Keratinocyte (primary cell): ENCODE measurements around the gene KLK4. TPM values are rescaled to one million over a fixed set of nuclear protein-coding genes. Genes with fewer than 3 reads are reported as not detected.
A peak's percentile ranks its signal among the peaks of the same experiment; 100 is the strongest.

Experiments used
- DNase-seq: peaks from one replicate; pipeline ENCODE4 v3.0.0-alpha.2; 2011; ENCODE audit warnings: low read depth, missing footprints, low spot score
- FAIRE-seq: peaks from 2 replicates; lab custom pipeline; 2011; peaks lifted over from hg19 to GRCh38; lab: Jason Lieb, UNC
- H2AFZ ChIP-seq: 2 replicates; pipeline ENCODE4 v1.6.0; 2012; ENCODE audit warnings: low read length, control low read depth, inconsistent platforms; ENCODE audit not compliant: control insufficient read depth
- H3K27ac ChIP-seq: 2 replicates; pipeline ENCODE4 v1.5.1; 2011; ENCODE audit warnings: low read length; ENCODE audit not compliant: control insufficient read depth, insufficient read depth
- H3K27me3 ChIP-seq: 3 replicates; pipeline ENCODE4 v1.6.0; 2011; ENCODE audit warnings: low read length; ENCODE audit not compliant: control insufficient read depth, insufficient read depth; ENCODE audit errors: extremely low read depth
- H3K36me3 ChIP-seq, 2 experiments: 2 replicates in 1 of 2; 3 replicates in 1 of 2; pipeline ENCODE4 v1.5.1; 2011; ENCODE audit warnings: low read length in 2 of 2, mild to moderate bottlenecking in 1 of 2; ENCODE audit not compliant: control insufficient read depth in 2 of 2, insufficient read depth in 2 of 2; ENCODE audit errors: extremely low read depth in 1 of 2
- H3K4me1 ChIP-seq: 3 replicates; pipeline ENCODE4 v1.5.1; 2011; ENCODE audit warnings: low read length; ENCODE audit not compliant: control insufficient read depth, insufficient read depth; ENCODE audit errors: extremely low read depth
- H3K4me2 ChIP-seq: 3 replicates; pipeline ENCODE4 v1.6.0; 2011; ENCODE audit warnings: low read depth, low read length; ENCODE audit not compliant: control insufficient read depth, insufficient read depth; ENCODE audit errors: extremely low read depth
- H3K4me3 ChIP-seq, 3 experiments: fragments of 200-600 bp in 1 of 3; sonication (generic) in 1 of 3; 2 replicates in 2 of 3; 3 replicates in 1 of 3; pipeline ENCODE4 v1.5.1; 2011 to 2016; ENCODE audit warnings: low read length in 3 of 3, mild to moderate bottlenecking in 3 of 3, control low read depth in 2 of 3, inconsistent platforms in 1 of 3, low read depth in 1 of 3, mixed read lengths in 1 of 3, mixed run types in 1 of 3, moderate library complexity in 1 of 3; ENCODE audit not compliant: control insufficient read depth in 2 of 3, insufficient read depth in 2 of 3; ENCODE audit errors: extremely low read depth in 1 of 3
- H3K79me2 ChIP-seq: 2 replicates; pipeline ENCODE4 v1.6.0; 2012; ENCODE audit warnings: low read length; ENCODE audit not compliant: control insufficient read depth, insufficient read depth
- H3K9ac ChIP-seq: 3 replicates; pipeline ENCODE4 v1.6.0; 2011; ENCODE audit warnings: low read length; ENCODE audit not compliant: control insufficient read depth, insufficient read depth; ENCODE audit errors: extremely low read depth
- H3K9me1 ChIP-seq: 3 replicates; pipeline ENCODE4 v1.6.0; 2011; ENCODE audit warnings: low read length; ENCODE audit not compliant: control insufficient read depth, insufficient read depth; ENCODE audit errors: extremely low read depth
- H3K9me3 ChIP-seq: 2 replicates; pipeline ENCODE4 v1.5.1; 2012; ENCODE audit warnings: low read depth, low read length; ENCODE audit not compliant: control insufficient read depth
- H4K20me1 ChIP-seq: 3 replicates; pipeline ENCODE4 v1.6.0; 2011; ENCODE audit warnings: low read length; ENCODE audit not compliant: control insufficient read depth, insufficient read depth; ENCODE audit errors: extremely low read depth
- EZH2 ChIP-seq: IDR thresholded peaks from one replicate; pipeline ENCODE4 v1.6.1; 2012; ENCODE audit warnings: inconsistent platforms, mild to moderate bottlenecking, low read length, moderate library complexity
- dilution Hi-C: fragments of 300-500 bp; cut with MboI; formaldehyde crosslinking; loops from one replicate; pipeline ENCODE4 v1.7.0; 2020; ENCODE audit warnings: low sequenced_read_pairs; ENCODE audit not compliant: extremely low pct_ligation_motif_present
- polyA plus RNA-seq, 5 experiments: library from polyadenylated mRNA; depleted of rRNA in 3 of 5; stranded (reverse) in 3 of 5; stranded (forward) in 1 of 5; unstranded in 1 of 5; fragments of >200 nt; gene quantifications; 1 replicate in 1 of 5; 2 replicates in 3 of 5; 3 replicates in 1 of 5; pipeline versions ENCODE4 v1.2.1 to v1.2.3, GENCODE V29; 2011 to 2012; ENCODE audit warnings: missing spikeins in 2 of 5, low read depth in 1 of 5, low replicate concordance in 1 of 5
- TF ChIP-seq, protein P1 (sequence below), 3 experiments: IDR thresholded peaks in 1 of 3; conservative IDR thresholded peaks in 1 of 3; optimal IDR thresholded peaks in 1 of 3; 2 replicates in 2 of 3; 3 replicates in 1 of 3; pipeline versions ENCODE3 to v1.5.1; 2011; ENCODE audit warnings: low read length in 3 of 3, mild to moderate bottlenecking in 3 of 3, moderate library complexity in 2 of 3, control low read depth in 1 of 3, inconsistent platforms in 1 of 3; ENCODE audit not compliant: insufficient read depth in 2 of 3; ENCODE audit errors: extremely low read depth in 1 of 3

KLK4 gene
- polyA plus RNA-seq, 1 donor (not counting 4 experiments of a cell fraction or from before 2014, with no cell fraction given), result not detected

DNA sequence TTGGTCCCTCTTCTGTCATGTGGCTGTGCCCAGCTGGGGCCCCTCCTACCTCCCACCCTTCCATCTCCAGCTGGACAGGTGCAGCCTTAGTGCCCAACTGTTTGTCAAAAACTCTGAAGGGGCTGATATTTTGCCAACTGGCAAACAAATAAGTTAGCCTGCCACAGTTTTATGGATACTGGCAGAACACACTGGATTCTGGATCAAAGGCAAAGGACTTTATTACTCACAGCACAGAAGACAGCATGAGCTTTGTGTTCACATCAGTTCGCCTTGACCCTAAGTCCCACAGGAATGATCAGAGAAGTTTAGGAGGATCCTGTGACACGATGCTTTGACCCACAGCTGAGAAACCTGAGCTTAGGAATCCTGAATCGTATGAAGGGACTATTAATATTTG is 21.6 kb downstream of the KLK4 start:
- Histone ChIP-seq H3K9me1 (no peaks in the 10 kb centered on the region), H4K20me1 (no peaks in the 10 kb centered on the region), H3K36me3 (no peaks in the 10 kb centered on the region), H3K4me1 (no peaks in the 10 kb centered on the region), H3K9me3 (no peaks in the 10 kb centered on the region), H3K79me2 (no peaks in the 10 kb centered on the region), H3K27me3 (peaks cover 20% of the 10 kb centered on the region), H3K4me2 (no peak overlapping the region), H3K4me3 (no peak overlapping the region), H3K9ac (no peak overlapping the region), H2AFZ (no peak overlapping the region), H3K27ac (no peak overlapping the region)
- DNase-seq (no peak), FAIRE-seq (no peak)
- TF ChIP-seq, protein P1, sequence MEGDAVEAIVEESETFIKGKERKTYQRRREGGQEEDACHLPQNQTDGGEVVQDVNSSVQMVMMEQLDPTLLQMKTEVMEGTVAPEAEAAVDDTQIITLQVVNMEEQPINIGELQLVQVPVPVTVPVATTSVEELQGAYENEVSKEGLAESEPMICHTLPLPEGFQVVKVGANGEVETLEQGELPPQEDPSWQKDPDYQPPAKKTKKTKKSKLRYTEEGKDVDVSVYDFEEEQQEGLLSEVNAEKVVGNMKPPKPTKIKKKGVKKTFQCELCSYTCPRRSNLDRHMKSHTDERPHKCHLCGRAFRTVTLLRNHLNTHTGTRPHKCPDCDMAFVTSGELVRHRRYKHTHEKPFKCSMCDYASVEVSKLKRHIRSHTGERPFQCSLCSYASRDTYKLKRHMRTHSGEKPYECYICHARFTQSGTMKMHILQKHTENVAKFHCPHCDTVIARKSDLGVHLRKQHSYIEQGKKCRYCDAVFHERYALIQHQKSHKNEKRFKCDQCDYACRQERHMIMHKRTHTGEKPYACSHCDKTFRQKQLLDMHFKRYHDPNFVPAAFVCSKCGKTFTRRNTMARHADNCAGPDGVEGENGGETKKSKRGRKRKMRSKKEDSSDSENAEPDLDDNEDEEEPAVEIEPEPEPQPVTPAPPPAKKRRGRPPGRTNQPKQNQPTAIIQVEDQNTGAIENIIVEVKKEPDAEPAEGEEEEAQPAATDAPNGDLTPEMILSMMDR (optimal IDR thresholded peaks at IDR 0.05 in 1 of 3, IDR thresholded peaks at IDR 0.05 in 1 of 3, conservative IDR thresholded peaks at IDR 0.05 in 1 of 3; ENCODE audit: extremely low read depth in 1 of 3, insufficient read depth in 2 of 3, low read length in 3 of 3), result no peak
- no peak for TF ChIP-seq EZH2
- dilution Hi-C loops, result no loop called here

- Histone ChIP-seq H3K27ac (no peak overlapping the region), H3K27me3 (peaks cover 8% of the 10 kb centered on the region), H3K79me2 (no peaks in the 10 kb centered on the region), H3K36me3 (no peaks in the 10 kb centered on the region), H2AFZ (no peak overlapping the region), H3K9me3 (no peaks in the 10 kb centered on the region), H3K4me2 (no peak overlapping the region), H3K4me3 (no peak overlapping the region), H4K20me1 (no peaks in the 10 kb centered on the region), H3K4me1 (no peaks in the 10 kb centered on the region), H3K9me1 (no peaks in the 10 kb centered on the region), H3K9ac (no peak overlapping the region)
- DNase-seq (no peak), FAIRE-seq (no peak)
- dilution Hi-C loops, result no loop called here
- no peak for TF ChIP-seq EZH2
- TF ChIP-seq, protein P1 (optimal IDR thresholded peaks at IDR 0.05 in 1 of 3, IDR thresholded peaks at IDR 0.05 in 1 of 3, conservative IDR thresholded peaks at IDR 0.05 in 1 of 3; ENCODE audit: extremely low read depth in 1 of 3, insufficient read depth in 2 of 3, low read length in 3 of 3), result peak in 1 of 3 experiments; percentile 17
Measured at GRCh38 chr19:50882188-50882587, 29.0 kb downstream of the KLK4 start.
